ENCODE data around the gene HACL1. TPM values are rescaled to one million over a fixed set of nuclear protein-coding genes. Genes with fewer than 3 reads are reported as not detected.

The HACL1 gene
- total and polyA plus RNA-seq, 5 donors from 2014 or later, result 35.8 to 44.8 (median 36.0) TPM

- H3K27ac ChIP-seq (ENCODE audit: insufficient read depth, low read length, poor library complexity, severe bottlenecking), result no peak overlapping the region
- H3K27ac Mint-ChIP-seq, result no peak overlapping the region
- H3K4me3 ChIP-seq (ENCODE audit: low read depth, low read length), result no peak overlapping the region
- no peaks in the 10 kb centered on the region for H3K9me3 ChIP-seq (ENCODE audit: control insufficient read depth in 2 of 2, low read length in 2 of 2)
- no peak for DNase-seq
- H3K27me3 ChIP-seq (ENCODE audit: control insufficient read depth, insufficient read depth, low read length), result no peaks in the 10 kb centered on the region
- no peaks in the 10 kb centered on the region for H3K27me3 Mint-ChIP-seq
- H3K36me3 ChIP-seq (ENCODE audit: control insufficient read depth, insufficient read depth, low read length), result no peaks in the 10 kb centered on the region
- H3K4me1 ChIP-seq (ENCODE audit: control insufficient read depth, insufficient read depth, low read length, poor library complexity, severe bottlenecking), result no peaks in the 10 kb centered on the region
- ATAC-seq (ENCODE audit: low read depth in 2 of 2), result no peak
- H3K36me3 Mint-ChIP-seq, result no peaks in the 10 kb centered on the region
- H3K9me3 Mint-ChIP-seq, result no peaks in the 10 kb centered on the region
- peaks cover 3 to 6% (median 5%) of the 10 kb centered on the region in 4 donors for H3K4me1 Mint-ChIP-seq
- no peak overlapping the region for H3K4me3 Mint-ChIP-seq
These were observed 90.2 kb downstream of the HACL1 start for GRCh38 chr3:15511156-15511555.

Other genes starting within 250 kb of the HACL1 start
- gene METTL6, start 174.0 kb downstream of the HACL1 start, total RNA-seq, result 9.4 TPM
- gene METTL6, start 174.0 kb downstream of the HACL1 start, polyA plus RNA-seq, result 10 to 100 TPM; 10.9 to 18.0 (median 16.1) TPM
- gene EAF1, start 174.0 kb downstream of the HACL1 start, total RNA-seq, result 27.9 TPM
- gene EAF1, start 174.0 kb downstream of the HACL1 start, polyA plus RNA-seq, result 10 to 100 TPM in 2 of 4 donors, 1 to 10 TPM in 2; 7.9 to 10.7 (median 9.7) TPM
- gene COLQ, start 79.9 kb downstream of the HACL1 start, total RNA-seq, result 5.1 TPM
- 1 to 10 TPM in 2 of 4 donors, under 1 TPM in 2; 0.60 to 1.2 (median 0.89) TPM for gene COLQ, start 79.9 kb downstream of the HACL1 start, polyA plus RNA-seq
- gene BTD, start 176 bp upstream of the HACL1 start, total RNA-seq, result 22.7 TPM
- gene BTD, start 176 bp upstream of the HACL1 start, polyA plus RNA-seq, result 10 to 100 TPM; 27.6 to 35.8 (median 33.4) TPM
- 77.1 TPM for gene ANKRD28, start 196.4 kb upstream of the HACL1 start, total RNA-seq
- 10 to 100 TPM in 1 of 4 donors, 1 to 10 TPM in 3; 6.9 to 10.7 (median 8.5) TPM for gene ANKRD28, start 196.4 kb upstream of the HACL1 start, polyA plus RNA-seq